ENCODE results near the gene RAB33A. TPM values are rescaled to one million over a fixed set of nuclear protein-coding genes. Genes with fewer than 3 reads are reported as not detected.
"Not testable (repeated sequence)": the region's sequence is repeated elsewhere in the genome, so short reads cannot be mapped to it uniquely, and the experiment has no call there.

Gene RAB33A
- total RNA-seq, 1 donor from 2014 or later: 18.5 TPM

GRCh38 chrX:130228871-130229270, 57.1 kb downstream of the RAB33A start:
- DNase-seq (ENCODE audit: low read depth, low spot score): no peak
- no peak for TF ChIP-seq CTCF (conservative IDR thresholded peaks at IDR 0.05)
- H3K27me3 Mint-ChIP-seq (ENCODE audit: low read depth): no peaks in the 10 kb centered on the region
- H3K9me3 Mint-ChIP-seq: no peaks in the 10 kb centered on the region
- H3K4me1 Mint-ChIP-seq: no peaks in the 10 kb centered on the region
- no peak overlapping the region for H3K27ac Mint-ChIP-seq (ENCODE audit: unreplicated experiment)
- no peak overlapping the region for H3K4me3 Mint-ChIP-seq
- H3K36me3 Mint-ChIP-seq (ENCODE audit: low read depth): peaks cover 13% of the 10 kb centered on the region

- not testable (repeated sequence) for H3K9me3 Mint-ChIP-seq; H3K27me3 Mint-ChIP-seq (ENCODE audit: low read depth); H3K4me3 Mint-ChIP-seq; H3K27ac Mint-ChIP-seq (ENCODE audit: unreplicated experiment); DNase-seq (ENCODE audit: low read depth, low spot score); H3K4me1 Mint-ChIP-seq
- peaks cover 16% of the 10 kb centered on the region for H3K36me3 Mint-ChIP-seq (ENCODE audit: low read depth)
Observed at GRCh38 chrX:130231184-130231583, 59.4 kb downstream of the RAB33A start.

Other genes with a start within 250 kb of the RAB33A start
- gene BCORL1, start 189.3 kb upstream of the RAB33A start, total RNA-seq: 46.2 and 53.7 TPM in 2 replicates
- gene ELF4, start 61.5 kb upstream of the RAB33A start, total RNA-seq: 0.86 and 1.0 TPM in 2 replicates
- 53.9 and 57.0 TPM in 2 replicates for gene AIFM1, start 6.1 kb upstream of the RAB33A start, total RNA-seq
- gene ZNF280C, start 96.9 kb downstream of the RAB33A start, total RNA-seq: 20.6 and 21.8 TPM in 2 replicates
- gene SLC25A14, start 168.0 kb downstream of the RAB33A start, total RNA-seq: 18.5 and 20.2 TPM in 2 replicates
- not detected in 2 replicates for gene GPR119, start 213.7 kb downstream of the RAB33A start, total RNA-seq
- gene RBMX2, start 230.0 kb downstream of the RAB33A start, total RNA-seq: 26.5 and 27.7 TPM in 2 replicates